ENCODE measurements around the gene TSPEAR.
"Not testable (repeated sequence)": the region's sequence is repeated elsewhere in the genome, so short reads cannot be mapped to it uniquely, and the experiment has no call there.

The TSPEAR gene

DNA sequence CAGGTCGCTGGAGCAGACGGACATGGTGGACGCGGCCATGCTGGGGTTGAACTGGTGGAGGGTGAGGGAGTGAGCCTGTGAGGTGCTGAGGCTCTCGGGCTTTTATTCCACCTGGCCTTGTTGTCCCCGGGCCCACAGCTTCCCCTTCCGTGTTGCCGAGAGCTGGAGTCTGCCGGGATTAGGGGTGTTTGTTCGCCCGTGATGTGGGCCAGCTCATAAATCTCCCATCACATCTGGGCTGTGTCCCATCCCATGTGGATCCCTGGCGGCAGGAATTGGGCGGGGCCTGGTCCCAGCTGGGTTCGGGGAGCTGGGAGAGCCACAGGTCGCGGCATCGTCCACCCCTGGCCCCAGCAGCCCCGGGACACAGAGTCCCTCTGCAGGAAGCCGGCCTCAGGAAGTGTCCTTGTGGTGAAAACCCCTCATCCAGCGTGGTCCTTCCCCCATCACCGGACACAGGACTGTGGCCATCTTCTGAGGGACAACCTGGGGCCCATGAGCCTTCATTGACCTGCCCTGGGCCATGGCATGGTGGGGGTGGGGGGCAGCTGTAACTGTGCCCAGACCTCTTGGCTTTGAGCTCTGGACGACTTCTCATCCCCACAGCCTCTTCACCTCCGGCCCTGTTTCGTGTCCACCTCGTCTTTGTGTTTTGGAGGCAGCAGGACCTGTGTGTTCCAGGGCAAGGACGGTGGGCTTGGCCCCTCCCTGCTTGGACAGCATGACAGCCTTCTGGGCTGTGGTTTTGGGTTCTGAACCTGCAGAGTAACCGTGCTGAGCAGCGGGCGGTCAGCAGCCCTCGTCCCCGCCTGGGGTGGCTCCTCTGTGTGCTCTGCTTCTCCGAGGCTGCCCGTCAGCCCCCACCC is 118.7 kb downstream of the TSPEAR start, which contains the start of gene KRTAP10-6:
Gene KRTAP10-6 (minus strand): TSS at position 60 of the 866 bp plus-strand sequence. CDS start 21 bp downstream, at position 39.
- no peak within 1 kb of the TSS for H3K27ac ChIP-seq
- TF ChIP-seq CTCF (conservative IDR thresholded peaks at IDR 0.05) = no peak

DNA sequence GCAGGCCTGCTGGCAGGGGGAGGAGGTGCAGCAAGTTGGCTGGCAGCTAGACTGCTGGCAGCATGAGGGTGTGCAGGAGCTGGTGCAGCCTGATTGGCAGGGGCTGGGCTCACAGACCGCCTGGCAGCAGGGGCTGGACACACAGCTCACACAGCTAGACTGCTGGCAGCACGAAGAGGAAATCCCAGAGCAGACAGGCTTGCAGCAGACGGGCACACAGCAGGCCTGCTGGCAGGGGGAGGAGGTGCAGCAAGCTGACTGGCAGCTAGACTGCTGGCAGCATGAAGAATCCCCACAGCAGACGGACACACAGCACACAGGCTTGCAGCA is 119.6 kb downstream of the TSPEAR start:
- H3K27ac ChIP-seq = not testable (repeated sequence)

- H3K27ac ChIP-seq = not testable (repeated sequence)
Observed at GRCh38 chr21:44590897-44591800, 120.2 kb downstream of the TSPEAR start.

DNA sequence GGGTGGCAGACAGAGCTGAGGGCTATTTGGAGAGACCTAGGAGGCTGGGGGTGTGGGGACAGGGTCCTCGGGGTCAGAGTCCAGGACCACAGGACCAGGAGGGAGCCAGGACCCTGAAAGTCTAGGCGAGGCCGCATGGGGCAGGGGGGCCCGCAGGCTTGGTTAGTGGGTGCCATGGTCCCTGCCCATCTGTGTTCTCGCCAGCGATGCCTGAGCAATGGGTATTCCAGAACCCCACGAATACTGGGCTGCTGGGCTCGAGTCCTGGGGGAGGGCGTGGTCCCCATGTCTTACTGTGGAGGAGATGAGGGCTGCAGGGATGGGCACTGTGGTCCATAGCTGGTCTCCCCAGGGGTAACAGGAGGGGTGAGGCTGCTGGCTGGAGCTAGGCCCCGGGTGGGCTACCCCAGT is 121.1 kb downstream of the TSPEAR start:
- H3K27ac ChIP-seq = no peak overlapping the region
- no peak for TF ChIP-seq CTCF (conservative IDR thresholded peaks at IDR 0.05)

DNA sequence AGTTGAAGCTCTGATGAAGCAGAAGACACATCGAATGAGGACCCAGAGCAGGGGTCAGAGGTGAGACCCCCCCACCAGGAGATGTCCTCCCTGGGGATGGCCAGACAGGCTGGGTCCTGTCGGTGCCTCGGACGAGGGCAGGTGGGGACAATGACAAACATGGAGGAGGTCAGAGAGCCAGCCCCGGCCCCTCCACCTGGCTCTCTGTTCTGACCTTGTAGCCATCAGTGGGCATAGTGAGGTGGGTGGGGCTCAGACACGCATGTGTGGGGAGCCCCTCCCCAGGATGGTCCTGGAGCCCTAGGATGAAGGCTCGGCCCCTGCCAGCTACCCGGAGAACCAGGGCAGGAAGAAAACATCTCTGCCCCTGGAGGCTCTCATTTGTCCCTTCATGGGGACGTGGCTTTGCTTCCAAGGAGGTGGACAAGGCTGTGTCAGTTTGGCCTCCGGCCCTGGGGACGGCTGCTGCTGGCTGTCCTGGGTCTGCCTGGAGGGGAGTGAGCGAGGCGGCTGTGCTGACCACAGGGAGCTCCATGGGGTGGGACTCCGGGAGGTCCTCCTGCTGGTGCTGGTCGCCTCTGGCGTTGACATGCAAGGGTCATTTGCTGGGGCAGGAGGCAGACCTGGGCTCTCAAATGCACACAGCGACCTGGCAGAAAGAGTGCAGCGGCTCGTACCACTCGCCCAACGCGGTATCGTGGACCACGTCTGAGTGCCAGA is 121.6 kb downstream of the TSPEAR start:
- no peak overlapping the region for H3K27ac ChIP-seq
- TF ChIP-seq CTCF (conservative IDR thresholded peaks at IDR 0.05) = no peak

DNA sequence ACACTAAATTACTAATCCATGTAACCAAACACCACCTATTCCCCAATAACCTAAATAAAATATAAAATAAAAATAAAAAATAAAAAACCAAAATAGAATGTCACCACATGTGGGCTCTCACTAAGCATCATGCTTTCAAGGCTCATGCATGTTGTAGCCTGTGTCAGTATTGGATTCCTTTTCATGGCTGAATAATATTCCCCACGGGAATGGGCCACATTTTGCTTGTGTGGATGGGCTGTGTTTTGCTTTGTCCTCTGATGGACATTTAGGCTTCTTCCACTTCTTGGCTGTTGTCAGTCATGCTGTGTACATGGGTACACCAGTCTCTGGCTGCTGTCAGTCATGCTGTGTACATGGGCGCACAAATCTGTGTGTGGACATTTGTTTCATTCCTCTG is 122.3 kb downstream of the TSPEAR start:
- TF ChIP-seq CTCF (conservative IDR thresholded peaks at IDR 0.05) = no peak
- no peak overlapping the region for H3K27ac ChIP-seq

DNA sequence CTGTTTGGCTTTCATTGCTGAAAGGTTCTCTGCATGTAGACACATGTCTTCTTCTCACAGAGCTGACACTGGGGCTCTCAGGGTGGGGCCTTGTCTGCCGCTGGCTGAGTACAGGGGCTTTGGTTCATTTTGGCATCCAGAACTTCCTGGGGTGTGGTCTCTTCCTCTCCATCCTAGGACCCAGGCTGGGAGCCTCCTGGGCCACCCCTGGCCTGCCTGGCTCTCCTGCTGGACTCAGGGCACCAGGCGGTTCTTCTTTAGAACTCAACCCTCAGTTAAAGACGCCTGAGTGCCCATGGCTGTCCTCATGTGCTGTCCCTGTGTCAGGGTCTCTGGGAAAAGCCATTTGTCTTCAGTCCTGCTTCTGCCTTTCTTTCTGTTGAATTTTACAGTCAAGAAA is 125.5 kb downstream of the TSPEAR start:
- no peak for TF ChIP-seq CTCF (conservative IDR thresholded peaks at IDR 0.05)
- H3K27ac ChIP-seq = no peak overlapping the region

- H3K27ac ChIP-seq = peak overlapping the region; percentile 49; the same call in 1 of the 2 replicates
- TF ChIP-seq CTCF (conservative IDR thresholded peaks at IDR 0.05) = no peak
Observed at GRCh38 chr21:44583800-44584147, 127.6 kb downstream of the TSPEAR start.
